Endothelial cell of umbilical vein (primary cell): Measurements from ENCODE around the gene PRPF8. TPM values are rescaled to one million over a fixed set of nuclear protein-coding genes. Genes with fewer than 3 reads are reported as not detected.
A peak's percentile ranks its signal among the peaks of the same experiment; 100 is the strongest.

Source experiments
- BruUV-seq: library from RNA; stranded (reverse); fragments of 400-500 nt; replicated peaks from 2 replicates; lab custom pipeline; 2021; lab: Mats Ljungman, UMichigan
- CTCF ChIA-PET: fragments of 300-600, 350-600 bp; sonication (Branson Sonifier 250); formaldehyde crosslinking; loops from one replicate; lab custom pipeline; 2021; ENCODE audit warnings: antibody characterized with exemption, inconsistent platforms; lab: Charles Lee
- POLR2A ChIA-PET: fragments of 300-600, 350-600 bp; sonication (Branson Sonifier 250); formaldehyde crosslinking; loops from one replicate; lab custom pipeline; 2021; ENCODE audit warnings: antibody characterized with exemption, inconsistent platforms; lab: Charles Lee
- DNase-seq: peaks from one replicate; pipeline ENCODE4 v3.0.0-alpha.2; 2011; ENCODE audit warnings: low read depth, low spot score
- FAIRE-seq: peaks from 2 replicates; lab custom pipeline; 2011; peaks lifted over from hg19 to GRCh38; lab: Jason Lieb, UNC
- H2AFZ ChIP-seq: 2 replicates; pipeline ENCODE4 v1.6.0; 2012; ENCODE audit warnings: low read depth, low read length, control low read depth, inconsistent platforms
- H3K27ac ChIP-seq: 2 replicates; pipeline ENCODE4 v1.5.1; 2011; ENCODE audit warnings: low read depth, mild to moderate bottlenecking, control low read depth, low read length, moderate library complexity; ENCODE audit not compliant: insufficient read depth
- H3K27me3 ChIP-seq, 2 experiments: 2 replicates each; pipeline versions ENCODE4 v1.6.0 to v1.6.1; 2011; ENCODE audit warnings: low read length in 2 of 2, mixed read lengths in 1 of 2; ENCODE audit not compliant: control insufficient read depth in 2 of 2, insufficient read depth in 2 of 2
- H3K36me3 ChIP-seq, 2 experiments: 2 replicates in 1 of 2; 3 replicates in 1 of 2; pipeline ENCODE4 v1.5.1; 2011; ENCODE audit warnings: low read length in 2 of 2, mild to moderate bottlenecking in 1 of 2, moderate library complexity in 1 of 2; ENCODE audit not compliant: control insufficient read depth in 2 of 2, insufficient read depth in 2 of 2; ENCODE audit errors: extremely low read depth in 1 of 2
- H3K4me1 ChIP-seq: 3 replicates; pipeline ENCODE4 v1.5.1; 2011; ENCODE audit warnings: mild to moderate bottlenecking, low read length; ENCODE audit not compliant: control insufficient read depth, insufficient read depth; ENCODE audit errors: extremely low read depth
- H3K4me2 ChIP-seq: 2 replicates; pipeline ENCODE4 v1.6.1; 2011; ENCODE audit warnings: low read length, control low read depth, mixed read lengths; ENCODE audit not compliant: insufficient read depth
- H3K4me3 ChIP-seq, 3 experiments: fragments of 200-600 bp in 1 of 3; sonication (generic), shearing (Covaris generic) in 1 of 3; replicated peaks in 1 of 3; 2 replicates each; pipeline ENCODE4 v1.5.1; 2011 to 2016; ENCODE audit warnings: control low read depth in 3 of 3, low read length in 3 of 3, mild to moderate bottlenecking in 2 of 3, inconsistent platforms in 1 of 3, low read depth in 1 of 3, moderate library complexity in 1 of 3; ENCODE audit not compliant: insufficient read depth in 1 of 3
- H3K79me2 ChIP-seq: 2 replicates; pipeline ENCODE4 v1.6.0; 2012; ENCODE audit warnings: low read length, inconsistent platforms; ENCODE audit not compliant: control insufficient read depth, insufficient read depth
- H3K9ac ChIP-seq: replicated peaks from 2 replicates; pipeline ENCODE3; 2011; ENCODE audit warnings: low read length, control low read depth; ENCODE audit not compliant: insufficient read depth; ENCODE audit errors: extremely low read depth
- H3K9me1 ChIP-seq: replicated peaks from 3 replicates; pipeline ENCODE4 v1.6.0; 2011; ENCODE audit warnings: mild to moderate bottlenecking, low read length; ENCODE audit not compliant: control insufficient read depth, insufficient read depth; ENCODE audit errors: extremely low read depth
- H3K9me3 ChIP-seq: replicated peaks from 2 replicates; pipeline ENCODE4 v1.5.1; 2012; ENCODE audit warnings: low read length, inconsistent platforms; ENCODE audit not compliant: control insufficient read depth, insufficient read depth
- H4K20me1 ChIP-seq: replicated peaks from 2 replicates; pipeline ENCODE3; 2011; ENCODE audit warnings: mild to moderate bottlenecking, low read length; ENCODE audit not compliant: control insufficient read depth, insufficient read depth; ENCODE audit errors: extremely low read depth
- CTCF ChIP-seq, 2 donors: IDR thresholded peaks; 1 replicate in 1 of 2; 2 replicates in 1 of 2; pipeline ENCODE4 v1.5.1; 2011; ENCODE audit warnings: low read length in 2 of 2, mild to moderate bottlenecking in 2 of 2, moderate library complexity in 2 of 2, control low read depth in 1 of 2, inconsistent platforms in 1 of 2, low read depth in 1 of 2; ENCODE audit not compliant: insufficient read depth in 1 of 2; ENCODE audit errors: extremely low read depth in 1 of 2
- EZH2 ChIP-seq: IDR thresholded peaks from 2 replicates; pipeline ENCODE4 v1.6.1; 2012; ENCODE audit warnings: borderline replicate concordance, low read depth, mild to moderate bottlenecking, moderate library complexity, low read length, inconsistent platforms; ENCODE audit not compliant: severe bottlenecking
- FOS ChIP-seq: IDR thresholded peaks from 2 replicates; pipeline ENCODE4 v1.6.1; 2011; ENCODE audit warnings: mild to moderate bottlenecking, low read length, moderate library complexity, borderline replicate concordance; ENCODE audit not compliant: insufficient read depth
- GATA2 ChIP-seq: IDR thresholded peaks from 2 replicates; pipeline ENCODE4 v1.7.0; 2011; ENCODE audit warnings: low read depth, mild to moderate bottlenecking, moderate library complexity, mixed read lengths, low read length; ENCODE audit not compliant: insufficient read length, insufficient read depth
- JUN ChIP-seq: IDR thresholded peaks from 2 replicates; pipeline ENCODE4 v1.6.1; 2011; ENCODE audit warnings: borderline replicate concordance, low read depth; ENCODE audit not compliant: insufficient read length, insufficient read depth
- MAX ChIP-seq: IDR thresholded peaks from 2 replicates; pipeline ENCODE4 v1.6.1; 2011; ENCODE audit not compliant: insufficient read depth, insufficient read length
- MYC ChIP-seq: IDR thresholded peaks from one replicate; pipeline ENCODE4 v1.6.1; 2011; ENCODE audit warnings: mild to moderate bottlenecking, low read depth, low read length
- POLR2A ChIP-seq: IDR thresholded peaks from 2 replicates; pipeline ENCODE4 v1.6.1; 2012; ENCODE audit warnings: low read depth, mild to moderate bottlenecking, control low read depth, low read length
- POLR2AphosphoS5 ChIP-seq: IDR thresholded peaks from 2 replicates; pipeline ENCODE4 v1.6.1; 2012; ENCODE audit warnings: low read depth, mild to moderate bottlenecking, control low read depth, low read length, moderate library complexity; ENCODE audit not compliant: insufficient read depth
- dilution Hi-C: fragments of 300-500 bp; cut with MboI; formaldehyde crosslinking; loops from one replicate; pipeline ENCODE4 v1.15.0; 2019; ENCODE audit warnings: low sequenced_read_pairs; ENCODE audit not compliant: extremely low pct_ligation_motif_present
- intact Hi-C: fragments of 100-400 bp; cut with micrococcal nuclease; formaldehyde crosslinking; loops from one replicate; pipeline ENCODE4 v1.10.0; 2022
- polyA plus RNA-seq, 4 experiments: library from polyadenylated mRNA; depleted of rRNA in 3 of 4; stranded (reverse) in 3 of 4; unstranded in 1 of 4; fragments of >200 nt; gene quantifications; 2 replicates each; pipeline versions ENCODE4 v1.2.1 to v1.2.3, GENCODE V29; 2011 to 2012; ENCODE audit warnings: missing spikeins in 1 of 4
- total RNA-seq: library from RNA; stranded (reverse); gene quantifications from 2 replicates; pipeline ENCODE4 v1.2.3, GENCODE V29; 2021

PRPF8 gene
- total and polyA plus RNA-seq, 2 donors (not counting 3 experiments of a cell fraction or from before 2014, with no cell fraction given): 215 to 301 TPM

GRCh38 chr17:1661045-1661444 is 23.6 kb downstream of the PRPF8 start:
- H2AFZ ChIP-seq: no peak overlapping the region
- H3K9me1 ChIP-seq: no peaks in the 10 kb centered on the region
- no peak overlapping the region for H3K4me3 ChIP-seq
- no peak for TF ChIP-seq CTCF (IDR thresholded peaks at IDR 0.05; ENCODE audit: extremely low read depth in 1 of 2, insufficient read depth in 1 of 2, low read depth in 1 of 2, low read length in 2 of 2)
- TF ChIP-seq JUN: no peak
- TF ChIP-seq FOS: no peak
- TF ChIP-seq MAX: no peak
- TF ChIP-seq POLR2AphosphoS5: no peak
- TF ChIP-seq EZH2: no peak
- TF ChIP-seq MYC: no peak
- TF ChIP-seq GATA2: no peak
- no peak for TF ChIP-seq POLR2A
- H3K4me2 ChIP-seq: no peak overlapping the region
- dilution Hi-C loops: no loop called here
- CTCF ChIA-PET: interaction anchor here (1.3 to 3.9 kb wide), 3 partner anchors 8 to 87 kb away, joined by 3 to 23 read pairs (median 4); partner anchors contain the start of gene RILP
- BruUV-seq: TSS peak; percentile 86
- no peaks in the 10 kb centered on the region for H3K27me3 ChIP-seq
- POLR2A ChIA-PET: no interaction called here
- DNase-seq: no peak
- no peaks in the 10 kb centered on the region for H3K4me1 ChIP-seq
- H3K27ac ChIP-seq: no peak overlapping the region
- H3K9me3 ChIP-seq: no peaks in the 10 kb centered on the region
- no peaks in the 10 kb centered on the region for H4K20me1 ChIP-seq
- intact Hi-C loops: no loop called here
- H3K36me3 ChIP-seq: peaks cover 44 to 50% of the 10 kb centered on the region in 2 experiments
- FAIRE-seq: no peak
- peaks cover 6% of the 10 kb centered on the region for H3K79me2 ChIP-seq
- no peak overlapping the region for H3K9ac ChIP-seq
